LNCAP (cell line): ENCODE results near the gene DHRS2.

Experiments used
- TF ChIP-seq, protein P1 (sequence below): fragments of 450-650 bp; IDR thresholded peaks from 2 replicates; pipeline ENCODE4 v1.5.1; 2017; ENCODE audit warnings: mild to moderate bottlenecking

The DHRS2 gene

DNA sequence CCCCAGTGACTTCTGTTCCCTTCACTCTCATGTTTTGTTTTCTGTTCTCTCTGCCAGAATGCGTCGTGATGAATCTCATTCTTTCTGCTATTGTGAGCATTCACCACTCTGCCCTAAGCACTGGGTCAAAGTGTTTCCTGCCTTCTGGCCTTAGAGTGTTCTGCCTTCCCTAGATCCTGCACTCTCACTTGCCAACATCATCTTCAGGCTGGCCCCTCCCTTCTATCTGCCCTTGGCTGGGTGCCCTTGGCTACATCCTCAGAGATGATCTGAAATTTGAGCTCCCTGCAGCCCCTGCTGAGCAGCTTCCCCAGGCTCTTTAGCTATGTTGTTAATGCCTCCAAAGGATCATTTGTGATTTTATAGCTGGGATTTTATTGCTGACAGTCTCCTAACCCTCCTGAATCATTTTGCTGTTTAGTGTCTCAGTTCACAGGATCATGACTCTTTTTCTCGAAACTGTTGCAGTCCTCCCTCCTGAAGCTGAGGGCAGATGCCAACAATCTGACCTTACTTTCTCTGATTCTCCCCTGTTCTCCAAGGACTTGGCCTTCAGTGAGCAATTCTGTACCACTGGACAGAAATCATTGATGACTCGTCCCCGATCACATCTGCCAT, 4.5 kb downstream of the DHRS2 start:
- TF ChIP-seq, protein P1, sequence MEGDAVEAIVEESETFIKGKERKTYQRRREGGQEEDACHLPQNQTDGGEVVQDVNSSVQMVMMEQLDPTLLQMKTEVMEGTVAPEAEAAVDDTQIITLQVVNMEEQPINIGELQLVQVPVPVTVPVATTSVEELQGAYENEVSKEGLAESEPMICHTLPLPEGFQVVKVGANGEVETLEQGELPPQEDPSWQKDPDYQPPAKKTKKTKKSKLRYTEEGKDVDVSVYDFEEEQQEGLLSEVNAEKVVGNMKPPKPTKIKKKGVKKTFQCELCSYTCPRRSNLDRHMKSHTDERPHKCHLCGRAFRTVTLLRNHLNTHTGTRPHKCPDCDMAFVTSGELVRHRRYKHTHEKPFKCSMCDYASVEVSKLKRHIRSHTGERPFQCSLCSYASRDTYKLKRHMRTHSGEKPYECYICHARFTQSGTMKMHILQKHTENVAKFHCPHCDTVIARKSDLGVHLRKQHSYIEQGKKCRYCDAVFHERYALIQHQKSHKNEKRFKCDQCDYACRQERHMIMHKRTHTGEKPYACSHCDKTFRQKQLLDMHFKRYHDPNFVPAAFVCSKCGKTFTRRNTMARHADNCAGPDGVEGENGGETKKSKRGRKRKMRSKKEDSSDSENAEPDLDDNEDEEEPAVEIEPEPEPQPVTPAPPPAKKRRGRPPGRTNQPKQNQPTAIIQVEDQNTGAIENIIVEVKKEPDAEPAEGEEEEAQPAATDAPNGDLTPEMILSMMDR, result no peak

DNA sequence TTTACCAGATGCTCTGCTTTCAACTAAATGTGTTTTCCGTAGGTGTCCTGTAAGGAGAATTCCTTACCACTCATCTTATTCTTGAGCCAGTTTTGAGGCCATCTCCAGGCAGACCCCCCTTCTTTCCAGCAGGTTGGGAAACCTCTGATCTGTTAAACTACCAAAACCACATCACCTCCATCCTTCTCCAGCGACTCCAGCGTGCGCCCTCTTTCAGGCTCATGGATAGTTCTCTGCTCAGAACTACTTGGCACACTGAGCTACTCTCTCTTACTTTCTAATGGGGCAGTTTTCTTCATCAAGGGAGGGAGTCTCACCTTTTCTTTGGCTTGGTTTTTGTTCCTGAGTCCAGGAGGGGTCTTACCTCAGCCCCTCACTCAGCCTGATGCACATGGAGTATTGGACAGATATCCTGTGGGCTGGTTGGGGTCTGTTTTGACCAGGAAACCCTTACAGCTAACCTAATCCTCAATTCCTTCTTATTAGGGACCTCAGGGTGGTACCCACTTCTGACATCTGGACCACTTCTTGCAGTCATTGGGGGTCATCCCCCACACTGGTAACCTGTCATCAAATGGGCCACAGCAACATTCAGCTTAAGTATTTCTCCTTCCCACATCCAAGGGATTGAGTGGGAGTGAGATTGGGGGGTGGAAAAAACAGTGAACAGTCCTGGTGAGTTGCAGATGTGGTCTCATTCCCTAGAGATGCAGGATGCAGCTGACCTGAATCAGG, 5.2 kb downstream of the DHRS2 start:
- TF ChIP-seq, protein P1, result no peak

DNA sequence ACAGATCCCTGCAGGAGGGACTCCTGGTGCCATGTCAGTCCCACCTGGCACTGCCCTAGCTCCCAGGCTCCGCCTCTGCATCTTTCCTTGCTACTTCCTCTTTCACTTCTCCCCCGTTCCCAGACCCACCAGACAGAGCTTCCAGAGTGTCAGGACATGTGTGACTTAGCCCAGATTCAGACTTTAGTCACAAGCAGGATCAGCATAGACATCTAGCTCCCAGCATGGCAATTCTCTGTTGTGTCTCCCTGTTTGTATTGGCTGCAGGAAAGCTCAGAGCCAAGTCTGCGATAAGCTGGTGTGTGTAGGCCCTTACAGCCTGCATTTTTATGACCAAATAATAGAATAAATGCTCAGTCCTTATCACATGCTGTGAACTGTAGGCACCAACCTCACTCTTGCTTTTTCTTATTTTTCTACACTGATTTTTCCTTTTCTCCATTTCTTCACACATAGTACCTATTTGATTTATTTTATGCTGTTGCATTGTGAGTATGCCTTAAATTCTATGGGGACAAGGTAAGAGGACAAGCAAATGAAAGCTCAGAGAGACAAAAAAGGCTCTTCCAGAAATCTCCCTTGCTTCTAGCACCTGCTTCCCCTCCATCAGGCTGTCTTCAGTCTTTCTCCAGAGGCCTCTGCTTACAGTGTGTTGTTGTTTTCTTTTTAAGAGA, 5.9 kb downstream of the DHRS2 start:
- TF ChIP-seq, protein P1, result no peak

DNA sequence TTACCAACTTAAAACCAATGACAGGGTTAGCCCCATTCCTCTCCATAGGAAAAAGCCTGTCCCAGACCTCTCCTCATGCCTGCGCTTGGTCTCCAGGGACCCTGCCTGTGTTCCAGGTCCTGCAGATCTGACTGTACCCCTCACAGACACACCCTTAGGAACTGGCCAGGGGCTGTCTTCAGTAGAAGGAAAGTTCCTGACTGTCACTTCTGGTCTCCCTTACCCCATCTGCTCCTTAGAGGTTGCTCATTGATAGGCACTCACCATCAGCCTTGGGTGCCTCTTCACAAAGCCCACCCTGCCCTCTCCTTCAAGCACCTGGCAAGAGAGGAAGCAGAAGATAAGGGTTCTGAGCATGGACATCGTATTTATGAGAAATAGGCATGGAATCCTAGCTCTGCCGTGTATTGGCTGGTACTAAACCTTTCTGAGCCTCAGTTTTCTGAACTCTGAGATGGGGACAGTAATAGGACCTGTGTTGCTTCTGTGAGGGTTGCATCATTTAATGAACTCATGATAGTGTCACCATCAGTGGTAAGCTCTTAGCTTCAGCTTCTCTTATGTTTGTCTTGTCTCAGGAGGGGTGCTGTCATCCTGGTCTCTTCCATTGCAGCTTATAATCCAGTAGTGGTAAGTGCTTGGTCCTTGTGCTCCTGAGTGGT, 7.5 kb downstream of the DHRS2 start:
- TF ChIP-seq, protein P1, result no peak

DNA sequence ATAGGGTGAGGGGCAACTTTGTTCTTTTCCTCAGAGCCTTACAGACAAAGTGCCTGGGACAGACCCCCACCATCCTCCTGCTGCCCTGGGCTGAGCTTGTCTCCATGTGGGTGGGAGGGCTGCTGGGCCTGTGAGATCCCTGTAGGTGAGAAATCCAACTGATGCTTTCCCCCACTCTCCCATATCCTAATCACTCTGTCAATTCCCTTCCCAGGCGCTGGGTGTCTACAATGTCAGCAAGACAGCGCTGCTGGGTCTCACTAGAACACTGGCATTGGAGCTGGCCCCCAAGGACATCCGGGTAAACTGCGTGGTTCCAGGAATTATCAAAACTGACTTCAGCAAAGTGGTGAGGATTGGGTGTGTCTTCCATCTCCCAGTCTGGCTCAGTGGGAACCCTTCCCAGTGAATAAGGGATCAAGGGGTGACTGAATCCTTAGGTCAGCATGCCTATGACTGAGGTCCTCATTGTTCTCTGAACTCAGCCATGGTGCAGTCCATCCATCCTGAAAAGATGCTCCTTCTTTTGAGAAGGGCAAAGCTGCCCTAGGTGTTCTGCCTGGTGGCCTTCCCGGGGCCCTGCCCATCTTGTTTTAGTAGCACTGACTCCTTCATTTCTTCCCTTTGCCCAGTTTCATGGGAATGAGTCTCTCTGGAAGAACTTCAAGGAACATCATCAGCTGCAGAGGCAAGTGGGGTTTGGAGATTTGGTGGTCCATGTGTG, 8.2 kb downstream of the DHRS2 start:
- TF ChIP-seq, protein P1, result no peak

DNA sequence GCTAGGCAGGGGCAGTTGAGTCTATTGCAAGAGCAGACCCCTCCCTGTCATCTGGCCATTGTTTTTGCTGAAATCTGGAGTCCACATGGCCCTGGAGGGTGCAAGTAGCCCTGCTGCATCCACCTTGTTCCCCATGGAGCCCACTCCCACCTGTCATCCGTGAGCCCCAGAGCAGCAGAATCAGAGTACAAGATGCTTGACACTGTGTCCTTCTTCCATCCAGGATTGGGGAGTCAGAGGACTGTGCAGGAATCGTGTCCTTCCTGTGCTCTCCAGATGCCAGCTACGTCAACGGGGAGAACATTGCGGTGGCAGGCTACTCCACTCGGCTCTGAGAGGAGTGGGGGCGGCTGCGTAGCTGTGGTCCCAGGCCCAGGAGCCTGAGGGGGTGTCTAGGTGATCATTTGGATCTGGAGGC, 8.8 kb downstream of the DHRS2 start:
- TF ChIP-seq, protein P1, result no peak

DNA sequence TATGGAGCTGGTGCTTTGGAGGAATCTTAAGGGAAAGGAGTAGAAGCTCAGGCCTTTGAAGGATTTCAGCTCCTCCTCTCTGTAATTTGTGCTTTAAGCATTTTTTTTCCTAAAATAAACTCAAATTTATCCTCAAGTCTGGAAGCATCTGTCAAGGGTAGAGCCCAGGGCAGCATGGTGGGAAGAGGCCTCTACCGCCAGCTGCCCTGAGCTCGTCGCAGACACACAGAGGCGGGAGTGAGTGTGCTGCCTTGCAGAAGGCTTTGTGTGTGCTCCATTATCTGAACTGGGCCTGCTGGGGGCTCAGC, 9.3 kb downstream of the DHRS2 start:
- TF ChIP-seq, protein P1, result no peak
